GM21786 (cell line): ENCODE results near the gene CUBN.

ENCODE experiments used
- ATAC-seq: cut with Tn5 transposase; IDR thresholded peaks from one replicate; pipeline ENCODE4 v1.9.1; 2021; ENCODE audit not compliant: unreplicated experiment

CUBN gene

GRCh38 chr10:16930540-16930939, 199.1 kb downstream of the CUBN start:
- no peak for ATAC-seq

- no peak for ATAC-seq
These were observed 200.5 kb downstream of the CUBN start for GRCh38 chr10:16929069-16929468.

DNA sequence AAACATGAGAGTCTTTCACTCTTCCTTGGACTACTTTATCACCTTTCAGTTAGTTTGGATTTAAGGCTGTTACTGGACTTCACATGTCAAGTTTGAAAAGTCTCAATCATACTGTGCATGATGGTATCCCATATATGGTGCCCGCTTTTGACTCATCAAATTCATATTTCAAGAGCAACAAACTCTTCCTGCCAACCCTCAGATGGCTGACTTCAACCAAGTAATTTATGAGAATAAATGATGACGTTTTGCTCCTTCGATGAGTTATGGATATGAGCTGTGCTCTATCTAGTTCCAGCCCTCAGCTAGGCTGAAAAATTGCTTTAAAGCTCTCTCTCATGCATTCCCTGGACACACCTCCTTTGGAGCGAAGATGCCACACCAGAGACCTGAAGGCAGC, 202.1 kb downstream of the CUBN start:
- ATAC-seq: no peak

- ATAC-seq: no peak
These were observed 205.9 kb downstream of the CUBN start for GRCh38 chr10:16923726-16924125.

GRCh38 chr10:16923309-16923708, 206.3 kb downstream of the CUBN start:
- no peak for ATAC-seq

DNA sequence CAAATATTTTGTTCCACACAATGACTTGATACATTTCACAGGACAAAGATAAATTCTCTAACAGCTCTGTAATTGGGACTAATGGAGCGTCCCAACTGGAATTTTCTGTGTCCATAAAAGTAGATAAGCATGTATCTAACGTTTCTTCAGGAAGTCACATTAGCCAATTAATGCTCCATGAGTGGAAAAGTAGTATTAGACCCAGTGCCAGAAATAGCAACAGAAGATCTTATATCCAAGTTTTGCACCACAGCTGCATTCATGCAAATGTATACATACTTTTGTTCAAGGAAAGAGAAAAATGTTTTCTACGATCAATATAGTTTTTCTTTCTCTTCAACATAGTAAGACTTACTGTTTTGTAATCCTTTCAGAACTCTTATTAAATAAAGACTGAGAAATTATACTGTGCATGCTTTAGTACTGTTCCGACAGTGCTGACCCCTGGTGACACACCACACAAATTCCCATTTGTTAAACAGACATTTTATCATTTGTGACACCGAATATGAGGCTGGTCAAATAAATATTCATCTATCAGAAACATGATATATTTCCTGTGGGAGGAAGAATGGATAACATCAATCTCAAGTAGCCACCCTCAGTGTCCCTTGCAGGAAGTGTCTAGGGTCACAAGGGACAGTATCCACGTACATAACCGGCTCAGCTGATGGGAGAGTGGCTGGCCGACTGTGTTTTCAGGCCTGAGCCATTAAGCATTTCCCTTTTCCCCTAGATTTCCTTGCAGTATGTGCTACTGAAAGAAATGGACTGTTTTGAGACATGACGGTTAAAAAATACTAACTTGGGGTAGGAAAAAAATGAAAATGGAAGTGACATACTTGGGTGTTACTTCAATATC, 210.3 kb downstream of the CUBN start:
- no peak for ATAC-seq

DNA sequence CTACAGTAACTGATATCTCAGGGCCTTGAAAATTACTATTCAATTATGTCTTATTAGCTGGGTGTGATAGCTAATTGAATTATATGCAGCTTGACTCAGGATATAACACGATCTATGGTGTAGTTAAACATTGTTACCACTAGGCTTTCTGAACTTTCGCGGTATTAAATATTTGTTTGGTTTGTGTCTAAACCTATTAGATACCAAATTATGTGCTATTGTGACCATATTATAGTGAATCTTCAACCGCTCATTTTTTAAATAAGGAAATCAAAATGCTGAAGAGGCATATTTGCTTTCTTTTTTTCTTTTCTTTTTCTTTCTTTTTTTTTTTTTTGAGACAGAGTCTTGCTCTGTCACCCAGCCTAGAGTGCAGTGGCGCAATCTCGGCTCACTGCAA, 213.1 kb downstream of the CUBN start:
- no peak for ATAC-seq

DNA sequence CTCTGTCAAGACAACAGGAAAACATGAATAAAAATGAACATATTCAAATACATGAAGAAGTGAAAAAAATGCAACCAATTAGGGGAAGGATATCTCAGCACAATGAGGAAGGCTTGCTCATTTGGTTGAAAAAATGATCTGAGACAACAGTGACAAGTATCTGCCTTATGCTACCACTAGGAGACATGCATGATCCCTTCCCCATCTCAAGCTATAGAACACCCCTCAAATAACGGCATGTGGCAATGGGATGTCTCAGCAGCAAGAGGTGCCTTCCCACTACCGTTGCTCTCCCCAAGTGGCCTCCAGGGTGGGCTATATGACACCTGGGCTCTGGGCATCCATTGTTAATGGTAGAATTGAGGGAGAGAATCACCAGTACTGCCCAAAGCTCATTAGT, 214.3 kb downstream of the CUBN start:
- ATAC-seq: no peak

GRCh38 chr10:16913266-16913665, 216.3 kb downstream of the CUBN start:
- no peak for ATAC-seq

GRCh38 chr10:16910793-16911164, 218.8 kb downstream of the CUBN start:
- no peak for ATAC-seq

GRCh38 chr10:16909961-16910792, 219.4 kb downstream of the CUBN start:
- ATAC-seq: no peak

- no peak for ATAC-seq
These were observed 220.3 kb downstream of the CUBN start for GRCh38 chr10:16909271-16909767.

DNA sequence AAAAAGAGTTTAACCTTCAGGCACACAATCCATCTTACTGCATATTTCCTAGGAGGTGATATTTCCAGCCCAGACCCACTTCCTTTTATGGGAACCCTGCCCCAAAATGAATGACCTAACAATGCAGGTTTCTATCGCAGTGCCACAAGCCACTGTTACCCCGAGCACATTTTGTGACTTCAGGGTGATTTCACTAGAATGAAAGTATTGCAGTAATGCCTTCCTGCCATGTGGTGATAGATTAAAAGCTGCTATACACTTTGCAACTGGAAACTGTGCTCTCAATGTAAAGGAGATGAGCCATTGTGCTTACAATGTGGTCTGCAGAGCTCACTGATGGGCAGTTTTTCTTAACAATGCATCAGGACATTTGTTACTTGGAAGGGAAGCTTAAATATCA, 221.9 kb downstream of the CUBN start:
- ATAC-seq: no peak

- no peak for ATAC-seq
These were observed 224.3 kb downstream of the CUBN start for GRCh38 chr10:16905320-16905719.

- no peak for ATAC-seq
These were observed 225.0 kb downstream of the CUBN start for GRCh38 chr10:16904639-16905061.

DNA sequence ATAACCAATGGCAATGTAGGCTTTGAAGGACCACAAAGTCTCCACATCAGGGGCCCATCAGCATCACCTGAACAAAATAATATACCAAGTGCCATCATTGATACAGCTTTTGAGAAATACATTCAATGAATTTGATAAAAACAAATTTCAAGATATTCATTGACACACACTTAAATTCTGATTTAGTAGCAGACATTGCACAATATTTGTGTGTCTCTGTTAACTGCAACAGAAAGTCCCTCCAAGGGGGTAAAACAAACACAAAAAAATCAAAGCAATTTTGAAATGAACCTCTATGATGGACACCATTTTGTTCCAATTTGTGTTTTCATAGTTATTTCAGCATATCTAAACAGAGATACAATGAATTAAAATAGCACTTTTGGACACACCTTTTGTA, 225.6 kb downstream of the CUBN start:
- ATAC-seq: no peak

DNA sequence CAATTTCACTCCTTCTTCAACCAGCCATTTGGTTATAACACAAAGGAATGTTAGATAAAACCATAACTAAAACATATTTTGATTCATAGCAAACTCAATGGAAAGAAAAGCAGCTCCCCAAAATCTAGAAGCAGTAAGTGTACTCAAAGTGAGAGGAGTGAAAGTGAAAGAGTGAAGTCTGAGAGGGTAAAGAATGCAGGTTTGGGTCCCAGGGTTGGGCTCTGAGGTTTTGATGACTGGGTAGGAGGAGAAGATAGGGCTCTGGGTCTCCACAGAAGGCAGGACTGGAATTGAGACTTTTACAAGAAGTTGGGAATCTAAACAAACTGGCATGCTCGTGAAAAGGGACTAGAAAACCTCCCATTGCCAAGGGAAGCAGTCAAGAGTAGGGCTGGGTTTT, 227.0 kb downstream of the CUBN start:
- ATAC-seq: no peak

GRCh38 chr10:16901106-16901505, 228.5 kb downstream of the CUBN start:
- ATAC-seq: no peak

GRCh38 chr10:16896993-16897392, 232.6 kb downstream of the CUBN start:
- ATAC-seq: no peak

DNA sequence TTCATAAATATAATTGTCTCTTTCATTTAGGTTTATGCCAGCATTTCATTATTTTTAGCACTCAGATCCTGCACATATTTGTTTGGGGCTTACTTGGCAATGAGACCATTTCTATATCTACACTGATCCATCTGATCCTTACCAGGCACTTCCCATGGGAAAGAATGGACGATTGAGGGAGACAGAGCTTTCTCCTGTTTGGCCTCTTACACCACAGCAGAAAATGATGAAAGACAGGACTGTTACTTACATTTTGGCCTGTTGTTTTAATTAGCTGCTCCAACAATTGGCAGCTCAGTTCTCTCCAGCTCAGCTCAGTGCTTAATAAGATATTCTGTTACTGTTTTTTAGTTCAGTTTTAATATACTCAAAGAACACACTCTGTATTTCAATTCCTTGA, 234.8 kb downstream of the CUBN start:
- no peak for ATAC-seq

DNA sequence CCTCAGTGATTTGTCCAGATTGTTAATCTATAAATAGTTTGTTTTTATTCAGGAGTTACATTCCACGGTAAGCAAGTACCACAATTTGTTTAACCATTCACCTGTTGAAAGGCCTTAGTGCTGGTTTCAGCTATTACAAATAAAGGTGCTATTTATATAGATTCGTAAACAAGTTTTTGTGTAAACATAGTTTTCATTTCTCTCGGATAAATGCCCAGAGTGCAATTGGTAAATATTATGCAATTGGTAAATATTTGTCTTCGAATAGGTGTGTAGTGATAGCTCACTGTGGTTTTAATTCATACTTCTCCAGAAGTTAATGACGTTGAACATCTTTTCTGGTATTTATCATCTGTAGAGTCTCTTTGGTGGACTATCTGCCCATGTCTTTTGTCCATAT, 235.9 kb downstream of the CUBN start:
- no peak for ATAC-seq
